HG02981 (cell line): ENCODE measurements around the gene NUDT3.
"Not testable (repeated sequence)": the region's sequence is repeated elsewhere in the genome, so short reads cannot be mapped to it uniquely, and the experiment has no call there.

Source experiments
- ATAC-seq: cut with Tn5 transposase; IDR thresholded peaks from one replicate; pipeline ENCODE4 v1.9.1; 2021; ENCODE audit warnings: mild to moderate bottlenecking, moderate library complexity; ENCODE audit not compliant: unreplicated experiment

The NUDT3 gene

GRCh38 chr6:34346175-34347119 lies 46.0 kb downstream of the NUDT3 start:
- no peak for ATAC-seq

GRCh38 chr6:34343806-34344205 lies 48.7 kb downstream of the NUDT3 start:
- no peak for ATAC-seq

GRCh38 chr6:34342247-34342646 lies 50.2 kb downstream of the NUDT3 start:
- no peak for ATAC-seq

- ATAC-seq, result no peak
Observed at GRCh38 chr6:34341481-34341971, 50.9 kb downstream of the NUDT3 start.

- no peak for ATAC-seq
Observed at GRCh38 chr6:34340906-34341480, 51.5 kb downstream of the NUDT3 start.

GRCh38 chr6:34340394-34340793 lies 52.1 kb downstream of the NUDT3 start:
- ATAC-seq, result no peak

- ATAC-seq, result no peak
Observed at GRCh38 chr6:34339971-34340370, 52.5 kb downstream of the NUDT3 start.

GRCh38 chr6:34339432-34339831 lies 53.0 kb downstream of the NUDT3 start:
- no peak for ATAC-seq

GRCh38 chr6:34338811-34339210 lies 53.7 kb downstream of the NUDT3 start:
- ATAC-seq, result no peak

GRCh38 chr6:34338377-34338776 lies 54.1 kb downstream of the NUDT3 start:
- no peak for ATAC-seq

GRCh38 chr6:34334796-34335416 lies 57.6 kb downstream of the NUDT3 start:
- ATAC-seq, result no peak

- no peak for ATAC-seq
Observed at GRCh38 chr6:34333858-34334257, 58.6 kb downstream of the NUDT3 start.

- no peak for ATAC-seq
Observed at GRCh38 chr6:34332251-34333198, 59.9 kb downstream of the NUDT3 start.

- ATAC-seq, result no peak
Observed at GRCh38 chr6:34331371-34332050, 61.0 kb downstream of the NUDT3 start.

- ATAC-seq, result not testable (repeated sequence)
Observed at GRCh38 chr6:34329814-34330213, 62.7 kb downstream of the NUDT3 start.

- ATAC-seq, result no peak
Observed at GRCh38 chr6:34328969-34329368, 63.5 kb downstream of the NUDT3 start.

GRCh38 chr6:34327313-34328205 lies 64.9 kb downstream of the NUDT3 start:
- not testable (repeated sequence) for ATAC-seq

GRCh38 chr6:34325633-34326032 lies 66.8 kb downstream of the NUDT3 start:
- ATAC-seq, result no peak
